H1 (cell line): ENCODE data around the gene IGFBP4. TPM values are rescaled to one million over a fixed set of nuclear protein-coding genes. Genes with fewer than 3 reads are reported as not detected.

Source experiments
- CTCF ChIA-PET: fragments of 300-600 bp; sonication (Branson Sonifier 250); formaldehyde crosslinking; loops from one replicate; lab custom pipeline; 2021; ENCODE audit not compliant: partially characterized antibody; lab: Charles Lee
- POLR2A ChIA-PET: fragments of 300-600 bp; sonication (Branson Sonifier 250); formaldehyde crosslinking; loops from one replicate; lab custom pipeline; 2021; ENCODE audit warnings: inconsistent platforms; ENCODE audit not compliant: partially characterized antibody; lab: Charles Lee
- DNase-seq, 2 experiments: peaks; one replicate each; pipeline versions ENCODE4 v3.0.0 to v3.0.0-alpha.2; 2010 to 2022; ENCODE audit warnings: low spot score in 2 of 2, low read depth in 1 of 2, mixed read lengths in 1 of 2
- FAIRE-seq: peaks from 2 replicates; lab custom pipeline; 2011; peaks lifted over from hg19 to GRCh38; lab: Jason Lieb, UNC
- H2AFZ ChIP-seq: 2 replicates; pipeline ENCODE4 v1.8.1; 2012; ENCODE audit warnings: low read length, inconsistent platforms
- H2AK5ac ChIP-seq: 2 replicates; pipeline ENCODE4 v1.6.1; 2013; ENCODE audit warnings: low read depth, low read length
- H2BK120ac ChIP-seq: replicated peaks from 2 replicates; pipeline ENCODE3; 2013; ENCODE audit warnings: low read depth, low read length, inconsistent platforms
- H2BK12ac ChIP-seq: 2 replicates; pipeline ENCODE4 v1.6.1; 2013; ENCODE audit warnings: low read depth, low read length
- H2BK15ac ChIP-seq: 2 replicates; pipeline ENCODE4 v1.6.1; 2013; ENCODE audit warnings: low read length
- H2BK20ac ChIP-seq: 2 replicates; pipeline ENCODE4 v1.6.1; 2013; ENCODE audit warnings: low read length
- H2BK5ac ChIP-seq: 2 replicates; pipeline ENCODE4 v1.6.1; 2013; ENCODE audit warnings: low read depth, low read length
- H3K14ac ChIP-seq: 2 replicates; pipeline ENCODE4 v1.6.1; 2013; ENCODE audit warnings: inconsistent platforms; ENCODE audit not compliant: insufficient read length
- H3K18ac ChIP-seq: 2 replicates; pipeline ENCODE4 v1.6.1; 2013; ENCODE audit warnings: low read length; ENCODE audit errors: extremely low read depth
- H3K23ac ChIP-seq: 2 replicates; pipeline ENCODE4 v1.6.1; 2013; ENCODE audit warnings: inconsistent platforms; ENCODE audit not compliant: insufficient read length
- H3K23me2 ChIP-seq: 2 replicates; pipeline ENCODE4 v1.6.1; 2013; ENCODE audit warnings: low read depth, low read length
- H3K27ac ChIP-seq: 2 replicates; pipeline ENCODE4 v1.6.1; 2011; ENCODE audit warnings: low read depth, low read length, inconsistent platforms
- H3K27me3 ChIP-seq, 4 experiments: replicated peaks in 1 of 4; 1 replicate in 1 of 4; 2 replicates in 3 of 4; pipeline versions ENCODE4 v1.6.1 to v1.8.1; 2011 to 2013; ENCODE audit warnings: low read length in 3 of 4, mild to moderate bottlenecking in 3 of 4, inconsistent platforms in 2 of 4, mixed read lengths in 2 of 4, moderate library complexity in 1 of 4; ENCODE audit not compliant: control insufficient read depth in 3 of 4, insufficient read depth in 3 of 4; ENCODE audit errors: extremely low read depth in 1 of 4
- H3K36me3 ChIP-seq, 4 experiments: 2 replicates each; pipeline versions ENCODE4 v1.6.1 to v1.8.1; 2011 to 2013; ENCODE audit warnings: mild to moderate bottlenecking in 4 of 4, low read length in 3 of 4, moderate library complexity in 2 of 4, control low read depth in 1 of 4, inconsistent platforms in 1 of 4; ENCODE audit not compliant: insufficient read depth in 4 of 4, control insufficient read depth in 2 of 4
- H3K4ac ChIP-seq: replicated peaks from 2 replicates; pipeline ENCODE3; 2013; ENCODE audit warnings: low read length, low read depth, mixed read lengths, inconsistent platforms; ENCODE audit not compliant: insufficient read length
- H3K4me1 ChIP-seq, 4 experiments: replicated peaks in 1 of 4; 1 replicate in 1 of 4; 2 replicates in 3 of 4; pipeline versions ENCODE4 v1.6.1 to v1.8.1; 2011 to 2013; ENCODE audit warnings: low read length in 3 of 4, inconsistent platforms in 2 of 4, mixed read lengths in 1 of 4; ENCODE audit not compliant: insufficient read depth in 4 of 4, control insufficient read depth in 3 of 4
- H3K4me2 ChIP-seq, 2 experiments: 2 replicates each; pipeline versions ENCODE4 v1.6.1 to v1.8.1; 2011 to 2013; ENCODE audit warnings: low read depth in 2 of 2, low read length in 2 of 2, control low read depth in 1 of 2, inconsistent platforms in 1 of 2, mild to moderate bottlenecking in 1 of 2; ENCODE audit not compliant: insufficient read depth in 1 of 2
- H3K4me3 ChIP-seq, 4 experiments: fragments of 200-600, 300-600 bp in 1 of 4; sonication (generic), shearing (Covaris generic), sonication (Bioruptor Twin) in 1 of 4; 2 replicates each; pipeline versions ENCODE4 v1.5.1 to v1.8.1; 2011 to 2016; ENCODE audit warnings: low read length in 4 of 4, low read depth in 3 of 4, control low read depth in 2 of 4, inconsistent platforms in 2 of 4, mild to moderate bottlenecking in 2 of 4, mixed read lengths in 1 of 4, moderate library complexity in 1 of 4; ENCODE audit not compliant: insufficient read depth in 2 of 4; ENCODE audit errors: extremely low read depth in 1 of 4
- H3K56ac ChIP-seq: replicated peaks from 2 replicates; pipeline ENCODE3; 2013; ENCODE audit warnings: low read depth, mild to moderate bottlenecking, mixed read lengths, low read length, inconsistent platforms; ENCODE audit not compliant: insufficient read length
- H3K79me1 ChIP-seq: 2 replicates; pipeline ENCODE4 v1.6.1; 2013; ENCODE audit warnings: low read depth, low read length, control low read depth
- H3K79me2 ChIP-seq, 2 experiments: 2 replicates each; pipeline versions ENCODE4 v1.6.1 to v1.8.1; 2012 to 2013; ENCODE audit warnings: low read length in 2 of 2, mild to moderate bottlenecking in 2 of 2, inconsistent platforms in 1 of 2; ENCODE audit not compliant: insufficient read depth in 2 of 2, control insufficient read depth in 1 of 2
- H3K9ac ChIP-seq, 4 experiments: replicated peaks in 1 of 4; 1 replicate in 1 of 4; 2 replicates in 3 of 4; pipeline versions ENCODE4 v1.6.1 to v1.8.1; 2011 to 2013; ENCODE audit warnings: low read depth in 3 of 4, low read length in 3 of 4, control low read depth in 2 of 4, mild to moderate bottlenecking in 2 of 4, moderate library complexity in 2 of 4, inconsistent platforms in 1 of 4; ENCODE audit errors: extremely low read depth in 1 of 4
- H3K9me3 ChIP-seq, 2 experiments: 2 replicates each; pipeline versions ENCODE4 v1.6.1 to v1.8.1; 2012 to 2013; ENCODE audit warnings: mild to moderate bottlenecking in 2 of 2, moderate library complexity in 2 of 2, control low read depth in 1 of 2, inconsistent platforms in 1 of 2, low read depth in 1 of 2, low read length in 1 of 2, mixed read lengths in 1 of 2; ENCODE audit not compliant: insufficient read depth in 2 of 2
- H4K20me1 ChIP-seq, 2 experiments: replicated peaks in 1 of 2; 2 replicates each; pipeline versions ENCODE3 to v1.8.1; 2011 to 2013; ENCODE audit warnings: inconsistent platforms in 2 of 2, low read length in 2 of 2, mild to moderate bottlenecking in 1 of 2; ENCODE audit not compliant: insufficient read depth in 2 of 2, control insufficient read depth in 1 of 2
- H4K5ac ChIP-seq: 2 replicates; pipeline ENCODE4 v1.6.1; 2013; ENCODE audit warnings: low read length, low read depth, mixed read lengths, inconsistent platforms; ENCODE audit not compliant: insufficient read length
- H4K8ac ChIP-seq: 2 replicates; pipeline ENCODE4 v1.8.0; 2013; ENCODE audit warnings: mild to moderate bottlenecking, moderate library complexity, low read length, inconsistent platforms; ENCODE audit not compliant: insufficient read depth; ENCODE audit errors: extremely low read depth
- H4K91ac ChIP-seq: replicated peaks from 2 replicates; pipeline ENCODE3; 2013; ENCODE audit warnings: low read length, mixed read lengths, inconsistent platforms; ENCODE audit not compliant: insufficient read length
- CBX5 ChIP-seq: fragments of 300-800, 300-1000 bp; sonication (generic); IDR thresholded peaks from 2 replicates; pipeline ENCODE4 v1.7.1; 2016; ENCODE audit warnings: antibody characterized with exemption, low read length, low read depth
- EZH2 ChIP-seq: fragments of 200-600 bp; sonication (generic); IDR thresholded peaks from 2 replicates; pipeline ENCODE4 v1.7.1; 2012; ENCODE audit warnings: low read depth, mild to moderate bottlenecking, moderate library complexity, low read length, inconsistent platforms; ENCODE audit not compliant: severe bottlenecking
- JUN ChIP-seq: IDR thresholded peaks from 2 replicates; pipeline ENCODE4 v1.6.1; 2011; ENCODE audit warnings: low read depth, mild to moderate bottlenecking, improper control_type of control experiment, low read length
- KDM5A ChIP-seq: fragments of 200-600 bp; IDR thresholded peaks from 2 replicates; pipeline ENCODE4 v1.7.1; 2012; ENCODE audit warnings: mild to moderate bottlenecking, low read length, inconsistent platforms, mixed read lengths
- MAFK ChIP-seq: IDR thresholded peaks from 2 replicates; pipeline ENCODE4 v1.6.1; 2012; ENCODE audit warnings: low read depth, mild to moderate bottlenecking, improper control_type of control experiment, low read length
- TCF12 ChIP-seq: IDR thresholded peaks from 2 replicates; pipeline ENCODE4 v1.6.1; 2011; ENCODE audit warnings: low read depth, mild to moderate bottlenecking, low read length
- WGBS, 2 experiments: shearing (Covaris generic) in 1 of 2; methylation state at CpG; one replicate each; pipeline versions ENCODE4 v1.1.6 to v1.1.7; 2013 to 2015; ENCODE audit warnings: low lambda C conversion rate in 2 of 2, mixed read lengths in 2 of 2, inconsistent platforms in 1 of 2, low coverage in 1 of 2, missing lambda C conversion rate in 1 of 2; ENCODE audit not compliant: insufficient replicate concordance in 2 of 2, insufficient coverage in 1 of 2, insufficient read length in 1 of 2; ENCODE audit errors: extremely low coverage in 1 of 2, missing lambda C conversion rate in 1 of 2; 5-methylcytosine and 5-hydroxymethylcytosine counted together
- polyA plus RNA-seq, 7 experiments: library from polyadenylated mRNA; depleted of rRNA in 3 of 7; stranded (reverse) in 5 of 7; unstranded in 2 of 7; fragments of >200 nt in 5 of 7; fragments of 200-250 nt in 2 of 7; gene quantifications; 1 replicate in 5 of 7; 2 replicates in 1 of 7; 4 replicates in 1 of 7; pipeline versions ENCODE4 v1.2.1 to v1.2.3, GENCODE V29; 2011 to 2013; ENCODE audit warnings: missing spikeins in 2 of 7, mixed read lengths in 2 of 7
- total RNA-seq: library from RNA; stranded (reverse); fragmentation: NEBNext Ultra II Directional; extraction: Animal tissue kit (Norgen Biotek cat#: 25700); gene quantifications from 2 replicates; pipeline ENCODE4 v1.2.1, GENCODE V29; 2021

The IGFBP4 gene
- total and polyA plus RNA-seq, 2 of the 8 experiments (the other 6 are each of a cell fraction or from before 2014, with no cell fraction given): 85.5 to 105 TPM

DNA sequence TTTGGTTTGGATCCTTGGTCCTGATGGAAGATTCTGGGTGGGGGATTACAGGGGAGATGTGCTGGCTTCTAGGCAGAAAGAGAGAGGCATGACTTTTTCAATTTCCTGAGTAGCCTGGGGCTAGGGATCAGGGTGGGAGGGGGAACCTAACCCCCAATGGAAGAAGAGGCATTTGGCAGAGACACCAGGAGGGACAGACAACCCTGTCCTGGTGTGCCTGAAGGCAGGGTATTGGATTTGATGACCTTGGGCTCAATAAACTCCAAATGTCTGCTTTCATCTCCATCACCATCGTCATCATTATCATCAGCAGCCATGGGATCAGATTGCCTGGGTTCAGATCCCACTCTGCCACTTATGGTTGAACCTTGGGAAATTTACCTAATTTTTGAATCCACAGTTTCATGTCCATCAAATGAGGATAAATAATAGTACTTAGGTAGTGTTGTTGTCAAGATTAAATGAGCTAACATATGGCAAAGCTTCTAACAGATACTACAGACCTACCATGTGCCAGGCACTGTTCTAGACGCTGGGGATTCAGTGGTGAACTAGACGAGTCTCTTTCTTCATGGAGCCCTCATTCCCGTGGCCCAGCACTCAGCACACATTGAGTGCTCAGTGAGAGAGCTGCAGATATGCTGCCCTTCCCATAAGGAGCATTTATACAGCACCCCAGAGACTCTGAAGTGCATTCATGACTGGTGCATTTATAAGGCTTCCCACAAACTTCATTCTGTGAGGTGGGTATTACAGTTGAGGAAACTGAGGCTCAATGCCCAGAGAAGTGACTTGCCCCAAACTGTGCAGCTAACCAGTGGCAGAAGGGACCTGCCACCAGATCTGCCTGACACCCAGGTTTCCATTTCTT lies 26.8 kb downstream of the IGFBP4 start:
- no peaks in the 10 kb centered on the region for H3K79me2 ChIP-seq
- peaks cover 4 to 12% of the 10 kb centered on the region in 2 experiments; a peak in 2 of 4 replicates for H3K9me3 ChIP-seq
- peak overlapping the region; percentile 18 for H2BK120ac ChIP-seq
- TF ChIP-seq CBX5 (no peak), KDM5A (no peak), TCF12 (no peak), JUN (no peak), MAFK (no peak), EZH2 (no peak)
- H2BK5ac ChIP-seq: no peak overlapping the region; the same call in 1 of the 2 replicates
- no peaks in the 10 kb centered on the region for H4K20me1 ChIP-seq
- H3K14ac ChIP-seq: no peak overlapping the region
- no peak overlapping the region for H3K56ac ChIP-seq
- H3K79me1 ChIP-seq: no peaks in the 10 kb centered on the region
- H2BK12ac ChIP-seq: peak overlapping the region; percentile 78; the same call in 1 of the 2 replicates
- H2AK5ac ChIP-seq: no peak overlapping the region; the same call in 1 of the 2 replicates
- no peak overlapping the region for H4K5ac ChIP-seq
- ChIA-PET POLR2A (interaction anchor here (0.9 to 1.9 kb wide), 4 partner anchors 10 to 24 kb away, joined by 3 to 5 read pairs (median 4); no protein-coding TSS in a partner anchor), CTCF (interaction anchor here (1.0 to 34.1 kb wide), 3 partner anchors 21 to 63 kb away, joined by 3 to 739 read pairs (median 15); partner anchors contain the start of gene IGFBP4)
- DNase-seq (no peak), FAIRE-seq (no peak)
- no peak overlapping the region for H3K9ac ChIP-seq
- peak overlapping the region; percentile 52 for H4K91ac ChIP-seq
- H3K27ac ChIP-seq: no peak overlapping the region
- no peaks in the 10 kb centered on the region; a peak in 1 of 7 replicates for H3K27me3 ChIP-seq
- H3K4ac ChIP-seq: no peak overlapping the region
- H2BK20ac ChIP-seq: no peak overlapping the region
- H3K18ac ChIP-seq: no peak overlapping the region
- peaks cover 0 to 15% (median 3%) of the 10 kb centered on the region in 4 experiments; a peak in 6 of 7 replicates for H3K4me1 ChIP-seq
- H3K23me2 ChIP-seq: no peaks in the 10 kb centered on the region
- no peak overlapping the region for H3K23ac ChIP-seq
- no peak overlapping the region for H3K4me3 ChIP-seq
- no peak overlapping the region for H3K4me2 ChIP-seq
- no peak overlapping the region for H4K8ac ChIP-seq
- WGBS, 2 experiments: 88% methylated on average over 4 of the region's 4 CpGs; no CpG with 5 or more reads in 1 of the 2 experiments
- H3K36me3 ChIP-seq: no peaks in the 10 kb centered on the region
- H2BK15ac ChIP-seq: 0 out of 2 replicates have a peak overlapping the region, but pooled peaks have one; percentile 93
- no peak overlapping the region for H2AFZ ChIP-seq
